Tibial artery (tissue), 4 donors: ENCODE data around the gene ZNF766.
"Not testable (repeated sequence)": the region's sequence is repeated elsewhere in the genome, so short reads cannot be mapped to it uniquely, and the experiment has no call there.

Source experiments
- DNase-seq, 2 donors: peaks; one replicate each; pipeline ENCODE4 v3.0.0-alpha.2; 2019
- H3K27ac ChIP-seq, 2 donors: fragments of 200-600 bp; sonication (generic) in 1 of 2; 1 replicate in 1 of 2; 2 replicates in 1 of 2; pipeline ENCODE4 v1.5.1; 2018 to 2019; ENCODE audit warnings: mild to moderate bottlenecking in 1 of 2
- H3K27me3 ChIP-seq, 2 donors: fragments of 200-600 bp; sonication (generic) in 1 of 2; one replicate each; pipeline versions ENCODE4 v1.5.1 to v1.6.0; 2016 to 2019
- H3K36me3 ChIP-seq, 3 donors: fragments of 200-600 bp; sonication (generic) in 2 of 3; one replicate each; pipeline ENCODE4 v1.5.1; 2016 to 2019; ENCODE audit warnings: mild to moderate bottlenecking in 2 of 3
- H3K4me1 ChIP-seq, 4 donors: fragments of 200-600 bp; sonication (generic) in 2 of 4; 1 replicate in 3 of 4; 2 replicates in 1 of 4; pipeline ENCODE4 v1.5.1; 2016 to 2019
- H3K4me3 ChIP-seq, 2 donors: fragments of 200-600 bp; sonication (generic) in 1 of 2; 1 replicate in 1 of 2; 2 replicates in 1 of 2; pipeline ENCODE4 v1.5.1; 2018 to 2019; ENCODE audit warnings: mild to moderate bottlenecking in 2 of 2
- H3K9me3 ChIP-seq, 3 donors: fragments of 200-600 bp; sonication (generic) in 1 of 3; one replicate each; pipeline ENCODE4 v1.5.1; 2016 to 2019
- CTCF ChIP-seq, 2 experiments: fragments of 200-600 bp in 1 of 2; fragments of 450-650 bp in 1 of 2; IDR thresholded peaks; one replicate each; pipeline ENCODE4 v1.5.1; 2017 to 2019; ENCODE audit warnings: antibody characterized with exemption in 2 of 2, mild to moderate bottlenecking in 1 of 2, moderate library complexity in 1 of 2
- intact Hi-C: fragments of 100-400 bp; cut with DNase I; formaldehyde crosslinking; loops from one replicate; pipeline ENCODE4 v1.15.0; 2023; ENCODE audit warnings: low total_unique reads

ZNF766 gene

GRCh38 chr19:52335768-52336116 lies 66.4 kb downstream of the ZNF766 start:
- Histone ChIP-seq H3K27me3 (no peaks in the 10 kb centered on the region), H3K4me1 (peaks cover 0 to 11% (median 8%) of the 10 kb centered on the region in 4 donors), H3K36me3 (peaks cover 0 to 7% (median 0%) of the 10 kb centered on the region in 3 donors), H3K27ac (peak overlapping the region; percentile 83 to 84), H3K4me3 (peak overlapping the region; percentile 69 to 84), H3K9me3 (peaks cover under 1 to 40% (median 26%) of the 10 kb centered on the region in 3 donors)
- intact Hi-C loops, result no loop called here
- no peak for TF ChIP-seq CTCF (IDR thresholded peaks at IDR 0.05)
- DNase-seq, result no peak

- no peak for TF ChIP-seq CTCF (IDR thresholded peaks at IDR 0.05)
- Histone ChIP-seq H3K4me1 (peaks cover 0 to 11% (median 8%) of the 10 kb centered on the region in 4 donors), H3K4me3 (peak within 1 kb of the TSS; percentile 69 to 84), H3K27me3 (no peaks in the 10 kb centered on the region), H3K9me3 (peaks cover 0 to 34% (median 20%) of the 10 kb centered on the region in 3 donors), H3K36me3 (peaks cover 0 to 3% (median 0%) of the 10 kb centered on the region in 3 donors), H3K27ac (peak within 1 kb of the TSS; percentile 83 to 84)
- peak; percentile 83 to 93 for DNase-seq
- intact Hi-C loops, result no loop called here
Observed at GRCh38 chr19:52336117-52336790, 66.9 kb downstream of the ZNF766 start, which contains the start of gene ZNF610. TSS of gene ZNF610 (plus strand) at chr19:52336243. CDS start at chr19:52349173, 12,930 bp downstream.

GRCh38 chr19:52336791-52337381 lies 67.5 kb downstream of the ZNF766 start:
- no peak for DNase-seq
- H3K9me3 ChIP-seq, result peaks cover 0 to 28% (median 14%) of the 10 kb centered on the region in 3 donors
- peak overlapping the region; percentile 83 to 84 for H3K27ac ChIP-seq
- H3K36me3 ChIP-seq, result no peaks in the 10 kb centered on the region
- peak overlapping the region; percentile 69 to 84 for H3K4me3 ChIP-seq
- TF ChIP-seq CTCF (IDR thresholded peaks at IDR 0.05), result no peak
- intact Hi-C loops, result no loop called here
- no peaks in the 10 kb centered on the region for H3K27me3 ChIP-seq
- H3K4me1 ChIP-seq, result peaks cover 0 to 11% (median 8%) of the 10 kb centered on the region in 4 donors

GRCh38 chr19:52339022-52339421 lies 69.6 kb downstream of the ZNF766 start:
- H3K9me3 ChIP-seq, DNase-seq, H3K27me3 ChIP-seq, intact Hi-C loops, H3K4me3 ChIP-seq, H3K27ac ChIP-seq, H3K36me3 ChIP-seq: not testable (repeated sequence)
- peaks cover 0 to 11% (median 8%) of the 10 kb centered on the region in 4 donors for H3K4me1 ChIP-seq

- no peak overlapping the region for H3K27ac ChIP-seq
- H3K4me3 ChIP-seq, result no peak overlapping the region
- no peaks in the 10 kb centered on the region for H3K9me3 ChIP-seq
- no peaks in the 10 kb centered on the region for H3K27me3 ChIP-seq
- intact Hi-C loops, result no loop called here
- TF ChIP-seq CTCF (IDR thresholded peaks at IDR 0.05), result peak; percentile 51 to 55
- peak; percentile 25 to 65 for DNase-seq
- no peaks in the 10 kb centered on the region for H3K4me1 ChIP-seq
- H3K36me3 ChIP-seq, result peaks cover 11 to 12% (median 11%) of the 10 kb centered on the region in 3 donors
Observed at GRCh38 chr19:52343548-52343947, 74.2 kb downstream of the ZNF766 start.

- DNase-seq, result no peak
- no peak for TF ChIP-seq CTCF (IDR thresholded peaks at IDR 0.05)
- H3K9me3 ChIP-seq, result no peaks in the 10 kb centered on the region
- no peaks in the 10 kb centered on the region for H3K27me3 ChIP-seq
- H3K4me1 ChIP-seq, result no peaks in the 10 kb centered on the region
- intact Hi-C loops, result no loop called here
- peaks cover 27 to 28% (median 27%) of the 10 kb centered on the region in 3 donors for H3K36me3 ChIP-seq
- no peak overlapping the region for H3K4me3 ChIP-seq
- H3K27ac ChIP-seq, result no peak overlapping the region
Observed at GRCh38 chr19:52345162-52345561, 75.8 kb downstream of the ZNF766 start.
